Uterus (tissue), 2 donors: ENCODE data around the gene KLHL18.

ENCODE experiments used
- POLR2A ChIP-seq, 2 donors: fragments of 450-650 bp; IDR thresholded peaks; one replicate each; pipeline ENCODE4 v1.6.1; 2016; ENCODE audit warnings: antibody characterized with exemption in 2 of 2, mild to moderate bottlenecking in 1 of 2, moderate library complexity in 1 of 2
- TF ChIP-seq, protein P1 (sequence below), 4 experiments: fragments of 200-600 bp in 2 of 4; fragments of 450-650 bp in 2 of 4; sonication (generic) in 2 of 4; IDR thresholded peaks; one replicate each; pipeline ENCODE4 v1.5.1; 2016 to 2019; ENCODE audit warnings: antibody characterized with exemption in 4 of 4, mild to moderate bottlenecking in 2 of 4, moderate library complexity in 1 of 4

DNA sequence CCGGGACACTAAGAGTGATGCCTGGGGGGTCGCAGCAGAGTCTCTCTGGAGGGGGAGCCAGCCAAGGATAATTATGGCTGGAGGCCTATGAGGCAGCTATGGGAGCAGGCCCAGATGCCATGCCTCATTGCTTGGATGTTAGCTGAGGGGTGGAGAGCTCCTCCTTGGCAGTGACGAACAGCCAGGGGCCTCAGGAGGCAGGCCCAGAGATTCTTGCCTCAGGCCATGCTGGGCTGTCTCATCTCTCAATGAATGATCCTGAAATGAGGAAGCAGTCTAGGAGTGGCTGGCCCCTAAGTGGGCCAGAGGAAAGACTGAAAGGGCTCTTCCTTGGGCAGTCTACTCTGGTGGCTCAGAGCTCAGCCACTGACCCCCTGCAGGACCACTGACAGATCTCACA lies 21.4 kb upstream of the KLHL18 start:
- TF ChIP-seq, protein P1, sequence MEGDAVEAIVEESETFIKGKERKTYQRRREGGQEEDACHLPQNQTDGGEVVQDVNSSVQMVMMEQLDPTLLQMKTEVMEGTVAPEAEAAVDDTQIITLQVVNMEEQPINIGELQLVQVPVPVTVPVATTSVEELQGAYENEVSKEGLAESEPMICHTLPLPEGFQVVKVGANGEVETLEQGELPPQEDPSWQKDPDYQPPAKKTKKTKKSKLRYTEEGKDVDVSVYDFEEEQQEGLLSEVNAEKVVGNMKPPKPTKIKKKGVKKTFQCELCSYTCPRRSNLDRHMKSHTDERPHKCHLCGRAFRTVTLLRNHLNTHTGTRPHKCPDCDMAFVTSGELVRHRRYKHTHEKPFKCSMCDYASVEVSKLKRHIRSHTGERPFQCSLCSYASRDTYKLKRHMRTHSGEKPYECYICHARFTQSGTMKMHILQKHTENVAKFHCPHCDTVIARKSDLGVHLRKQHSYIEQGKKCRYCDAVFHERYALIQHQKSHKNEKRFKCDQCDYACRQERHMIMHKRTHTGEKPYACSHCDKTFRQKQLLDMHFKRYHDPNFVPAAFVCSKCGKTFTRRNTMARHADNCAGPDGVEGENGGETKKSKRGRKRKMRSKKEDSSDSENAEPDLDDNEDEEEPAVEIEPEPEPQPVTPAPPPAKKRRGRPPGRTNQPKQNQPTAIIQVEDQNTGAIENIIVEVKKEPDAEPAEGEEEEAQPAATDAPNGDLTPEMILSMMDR (IDR thresholded peaks at IDR 0.05), result no peak
- no peak for TF ChIP-seq POLR2A (IDR thresholded peaks at IDR 0.05)
